GM18502 (cell line): ENCODE data around the gene GAB3.
A peak's percentile ranks its signal among the peaks of the same experiment; 100 is the strongest.

Experiments
- ATAC-seq: cut with Tn5 transposase; IDR thresholded peaks from one replicate; pipeline ENCODE4 v1.9.1; 2021; ENCODE audit warnings: mild to moderate bottlenecking; ENCODE audit not compliant: unreplicated experiment, poor library complexity

GAB3 gene, protein sequence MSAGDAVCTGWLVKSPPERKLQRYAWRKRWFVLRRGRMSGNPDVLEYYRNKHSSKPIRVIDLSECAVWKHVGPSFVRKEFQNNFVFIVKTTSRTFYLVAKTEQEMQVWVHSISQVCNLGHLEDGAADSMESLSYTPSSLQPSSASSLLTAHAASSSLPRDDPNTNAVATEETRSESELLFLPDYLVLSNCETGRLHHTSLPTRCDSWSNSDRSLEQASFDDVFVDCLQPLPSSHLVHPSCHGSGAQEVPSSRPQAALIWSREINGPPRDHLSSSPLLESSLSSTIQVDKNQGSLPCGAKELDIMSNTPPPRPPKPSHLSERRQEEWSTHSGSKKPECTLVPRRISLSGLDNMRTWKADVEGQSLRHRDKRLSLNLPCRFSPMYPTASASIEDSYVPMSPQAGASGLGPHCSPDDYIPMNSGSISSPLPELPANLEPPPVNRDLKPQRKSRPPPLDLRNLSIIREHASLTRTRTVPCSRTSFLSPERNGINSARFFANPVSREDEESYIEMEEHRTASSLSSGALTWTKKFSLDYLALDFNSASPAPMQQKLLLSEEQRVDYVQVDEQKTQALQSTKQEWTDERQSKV

DNA sequence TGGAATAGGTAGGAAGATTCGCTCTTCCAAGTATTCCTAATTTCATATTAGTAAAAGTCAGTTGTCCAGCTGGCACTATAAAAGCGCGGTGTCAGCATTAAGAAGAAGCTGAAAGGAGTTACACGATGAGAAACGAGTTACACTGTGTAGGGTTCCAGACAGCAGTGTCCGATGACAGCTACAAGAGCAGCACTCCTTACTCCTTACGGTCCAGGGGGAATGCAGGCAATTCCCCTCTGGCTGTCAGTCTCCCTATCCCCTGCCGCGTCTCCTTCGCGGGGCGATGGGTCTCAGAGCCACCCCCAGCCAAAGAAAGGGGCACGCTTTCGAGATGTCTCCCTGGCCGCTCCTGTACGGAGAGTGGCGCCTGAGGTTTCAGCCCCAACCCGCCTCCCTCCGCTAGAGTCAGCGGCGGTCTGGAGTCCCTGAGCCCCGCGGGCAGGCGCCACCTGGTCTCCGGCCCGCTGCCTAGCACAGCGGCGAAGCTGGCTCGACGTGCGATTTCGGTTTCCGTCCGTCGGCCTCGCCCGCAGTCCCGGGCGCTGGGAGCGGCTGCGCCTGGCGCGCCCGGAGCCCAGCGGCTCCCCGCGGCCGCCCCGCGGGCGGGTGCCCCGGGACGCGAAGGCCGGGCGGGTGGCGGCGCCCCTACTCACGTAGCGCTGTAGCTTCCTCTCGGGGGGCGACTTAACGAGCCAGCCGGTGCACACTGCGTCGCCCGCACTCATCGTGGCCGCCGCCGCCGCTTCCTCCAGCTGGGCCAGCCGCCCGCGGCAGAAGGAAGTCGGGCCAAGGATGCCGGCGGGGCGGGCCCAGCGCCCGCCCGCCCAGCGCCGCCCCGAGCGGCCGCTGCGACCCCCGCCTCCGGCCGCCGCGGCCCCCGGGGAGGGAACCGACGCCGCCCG, at the start of gene GAB3:
GAB3 (minus strand) TSS at position 777 of the 902 bp plus-strand sequence; CDS start at position 725, 52 bp downstream.
- ATAC-seq = peak; percentile 54

DNA sequence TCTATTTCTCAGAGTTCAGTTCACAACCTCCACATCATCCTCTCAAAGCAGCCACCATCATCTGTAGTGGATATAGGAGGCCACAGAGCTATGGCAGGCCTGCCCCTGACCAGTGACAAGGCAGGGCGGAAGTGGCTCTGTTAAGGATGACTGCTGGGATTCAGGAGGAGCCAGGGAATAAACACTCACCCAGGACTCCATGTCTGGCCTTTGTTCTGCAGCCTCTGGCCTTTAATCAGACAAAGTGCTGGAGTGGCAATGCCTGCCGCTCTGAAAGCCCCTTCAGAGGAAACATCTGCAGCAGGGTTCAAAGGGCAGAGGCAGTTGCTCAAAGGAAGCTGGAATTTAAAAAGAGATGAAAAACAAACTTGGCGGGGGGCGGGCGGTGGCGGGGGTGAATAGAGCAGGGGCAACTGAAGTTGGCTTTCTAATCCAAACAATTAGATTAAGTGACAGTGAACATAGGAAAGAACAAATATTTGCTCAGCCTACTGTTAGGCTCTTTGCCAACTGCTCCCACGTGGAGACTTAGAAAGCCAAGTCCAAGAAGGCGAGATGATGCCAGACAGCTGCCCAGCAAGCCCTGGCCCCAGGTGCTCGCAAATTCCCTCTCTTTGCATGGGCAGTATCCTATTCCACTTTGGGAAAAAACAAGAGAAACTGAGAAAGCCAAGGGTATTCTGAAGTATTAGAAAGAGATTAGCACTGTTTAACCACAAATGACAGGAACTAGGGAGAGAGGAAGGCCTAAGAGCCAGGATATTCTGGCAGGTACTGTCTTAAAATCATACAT, 48.9 kb upstream of the GAB3 start:
- ATAC-seq = no peak

GRCh38 chrX:154797006-154797405, 46.1 kb upstream of the GAB3 start:
- no peak for ATAC-seq

DNA sequence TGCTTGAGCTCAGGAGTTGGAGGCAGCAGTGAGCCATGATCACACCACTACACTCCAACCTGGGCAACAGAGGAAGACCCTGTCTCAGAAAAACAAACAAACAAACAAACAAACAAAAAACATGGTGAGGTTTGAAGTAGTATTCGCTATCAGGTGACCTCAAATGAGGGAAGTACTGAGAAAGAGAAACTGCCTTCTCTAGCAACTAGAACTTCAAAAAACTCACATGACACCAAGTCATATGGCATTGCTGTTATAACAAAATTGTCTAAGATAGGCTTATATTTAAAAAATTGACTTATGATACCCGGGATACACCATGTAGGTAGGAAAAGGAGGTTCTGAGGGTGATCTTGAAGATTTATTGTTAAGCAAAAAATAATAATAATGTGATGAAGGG, 44.1 kb upstream of the GAB3 start:
- ATAC-seq = no peak

DNA sequence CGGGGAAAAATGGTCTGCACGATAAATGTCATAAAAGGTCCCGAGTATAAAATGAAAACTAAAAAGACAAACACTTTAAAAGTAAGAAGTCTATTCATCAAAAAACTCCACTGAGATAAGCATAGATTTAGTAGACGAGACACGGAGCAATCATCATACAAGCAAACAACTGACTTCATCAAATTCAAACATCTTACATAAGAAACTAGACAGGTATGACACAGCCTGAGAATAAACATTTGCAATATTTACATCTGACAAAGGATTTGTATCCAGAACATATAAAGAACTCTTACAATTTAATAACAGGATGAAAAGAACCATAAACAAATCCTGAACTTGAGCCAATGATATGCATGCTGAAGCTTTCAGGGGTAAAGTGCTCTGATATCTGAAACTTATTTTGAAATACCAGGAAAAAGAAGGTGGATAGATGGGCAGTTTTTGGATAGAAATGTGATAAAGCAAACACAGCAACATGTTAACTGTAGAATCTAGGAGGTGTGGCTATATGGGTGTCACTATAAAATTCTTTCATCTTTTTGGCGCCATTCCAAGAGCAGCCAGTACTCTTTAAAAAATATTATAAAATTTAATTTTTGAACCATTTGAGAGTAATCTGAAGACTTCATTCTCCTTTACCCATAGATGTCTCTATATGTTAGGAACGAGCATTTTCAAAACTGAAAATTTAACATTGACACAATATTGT, 42.4 kb upstream of the GAB3 start:
- ATAC-seq = no peak

DNA sequence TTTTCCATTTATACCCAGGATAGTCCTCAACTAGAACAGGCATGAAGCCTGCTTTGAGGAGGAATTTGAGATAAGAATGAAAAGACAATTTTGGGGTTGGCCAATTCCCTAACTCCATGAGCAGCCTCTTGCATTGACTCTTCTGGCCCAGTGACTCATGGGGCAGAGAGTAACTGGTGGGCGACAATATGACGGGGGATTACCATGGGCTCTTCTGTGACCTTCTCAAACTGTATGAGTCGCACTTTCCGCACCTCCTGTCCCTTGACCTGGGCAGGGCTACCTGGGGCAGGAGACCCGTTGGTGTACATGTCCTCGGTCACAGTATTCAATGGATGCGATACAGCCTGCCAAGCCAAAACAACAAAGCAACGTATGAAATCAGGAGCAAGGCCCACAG, 41.1 kb upstream of the GAB3 start:
- ATAC-seq = no peak

GRCh38 chrX:154791467-154791866, 40.6 kb upstream of the GAB3 start:
- no peak for ATAC-seq

GRCh38 chrX:154785716-154786115, 34.8 kb upstream of the GAB3 start:
- ATAC-seq = no peak

DNA sequence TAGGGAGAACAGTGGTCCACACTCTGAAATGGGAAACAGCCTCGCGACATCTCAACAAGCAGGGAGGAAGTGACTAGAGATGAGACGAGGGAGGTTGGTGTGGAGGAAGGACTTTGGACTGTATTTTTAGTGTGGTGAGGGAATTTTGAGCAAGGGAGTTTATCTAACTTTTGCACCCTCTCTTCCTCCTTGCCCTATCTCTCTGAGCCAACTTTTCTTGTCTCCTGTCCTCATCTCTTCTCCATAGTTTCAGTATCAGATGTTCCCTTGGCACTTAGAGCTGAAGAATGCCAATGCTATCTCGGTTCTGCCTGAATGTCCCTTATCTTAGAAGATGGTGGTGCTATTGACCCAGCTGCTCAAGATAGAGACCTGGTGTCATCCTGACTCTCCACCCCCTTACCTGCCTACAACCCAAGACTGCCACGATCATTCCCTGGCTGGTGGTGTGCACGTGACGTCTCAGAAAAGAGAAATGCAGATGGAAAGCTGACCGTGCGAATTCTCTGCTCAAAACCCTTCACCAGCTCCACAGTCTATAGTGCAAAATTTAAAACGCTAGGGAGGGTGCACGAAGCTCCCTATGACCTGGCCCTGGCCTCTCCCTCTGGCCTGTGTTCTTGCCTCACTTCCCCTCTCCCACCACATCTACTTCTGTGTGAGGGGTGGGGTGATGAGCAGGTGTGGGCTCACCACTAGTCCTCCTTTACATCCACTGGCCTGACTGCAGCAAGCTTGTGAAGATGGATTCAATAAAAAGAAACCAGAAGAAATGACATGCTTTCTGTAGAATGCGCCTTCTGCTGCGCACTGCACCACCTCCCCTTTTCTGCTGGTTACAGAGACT, 33.5 kb upstream of the GAB3 start:
- ATAC-seq = no peak

DNA sequence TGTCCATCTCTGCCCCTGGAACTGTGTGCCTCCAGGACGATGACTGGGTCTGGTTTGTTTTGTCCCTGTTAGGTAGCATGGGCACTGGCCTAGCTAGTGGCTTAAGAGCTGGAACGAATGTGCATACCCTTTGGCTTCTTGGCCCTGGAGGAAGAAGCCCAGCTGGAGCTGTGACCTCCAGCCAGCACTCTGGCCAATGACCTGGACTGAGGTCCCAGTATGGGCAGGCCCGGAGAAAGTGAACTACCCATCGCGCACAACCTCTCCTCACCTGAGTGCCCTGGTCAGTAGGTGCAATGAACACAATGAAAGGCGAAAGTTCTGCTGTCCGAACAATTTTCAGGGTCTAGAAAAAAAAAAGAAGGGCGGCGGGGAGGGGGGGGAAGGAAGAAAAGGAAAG, 30.1 kb upstream of the GAB3 start:
- no peak for ATAC-seq

DNA sequence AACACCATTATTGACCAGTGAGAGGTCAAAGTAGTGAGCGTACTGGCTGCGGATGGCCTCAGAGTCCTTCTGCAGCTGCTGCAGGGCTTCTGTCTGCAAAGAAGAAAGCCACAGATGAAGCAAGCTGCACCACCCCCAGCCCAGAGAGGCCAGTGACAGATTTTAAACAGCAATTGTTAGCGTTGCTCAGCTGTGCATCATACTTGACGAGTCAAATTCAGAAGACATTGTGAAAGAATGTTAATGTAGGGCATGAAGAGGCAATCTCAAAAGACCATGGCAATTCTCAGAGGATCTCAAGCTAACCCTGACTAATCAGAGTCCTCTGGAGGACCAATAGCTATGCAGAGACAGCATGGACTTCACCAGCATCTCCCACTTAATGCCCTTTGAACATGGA, 28.4 kb upstream of the GAB3 start:
- ATAC-seq = no peak

DNA sequence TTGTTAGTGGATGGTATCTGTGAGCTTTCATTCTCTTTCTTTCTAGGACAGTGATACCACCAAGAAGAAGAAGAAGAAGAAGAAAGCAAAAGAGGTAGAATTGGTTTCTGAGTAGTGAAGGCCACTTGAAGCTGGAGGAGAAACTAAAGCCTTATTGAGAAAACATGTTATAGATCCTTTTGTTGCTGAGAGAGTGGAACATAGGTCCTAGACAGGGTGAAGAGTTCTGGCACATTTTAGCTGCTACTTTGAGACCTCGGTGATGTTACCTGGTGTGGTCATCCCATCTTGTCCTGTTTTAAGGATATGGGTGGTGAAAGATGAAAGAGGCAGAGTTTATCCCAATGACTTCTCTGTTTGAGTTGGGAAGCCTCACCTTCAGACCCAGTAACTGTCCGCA, 25.9 kb upstream of the GAB3 start:
- ATAC-seq = no peak

DNA sequence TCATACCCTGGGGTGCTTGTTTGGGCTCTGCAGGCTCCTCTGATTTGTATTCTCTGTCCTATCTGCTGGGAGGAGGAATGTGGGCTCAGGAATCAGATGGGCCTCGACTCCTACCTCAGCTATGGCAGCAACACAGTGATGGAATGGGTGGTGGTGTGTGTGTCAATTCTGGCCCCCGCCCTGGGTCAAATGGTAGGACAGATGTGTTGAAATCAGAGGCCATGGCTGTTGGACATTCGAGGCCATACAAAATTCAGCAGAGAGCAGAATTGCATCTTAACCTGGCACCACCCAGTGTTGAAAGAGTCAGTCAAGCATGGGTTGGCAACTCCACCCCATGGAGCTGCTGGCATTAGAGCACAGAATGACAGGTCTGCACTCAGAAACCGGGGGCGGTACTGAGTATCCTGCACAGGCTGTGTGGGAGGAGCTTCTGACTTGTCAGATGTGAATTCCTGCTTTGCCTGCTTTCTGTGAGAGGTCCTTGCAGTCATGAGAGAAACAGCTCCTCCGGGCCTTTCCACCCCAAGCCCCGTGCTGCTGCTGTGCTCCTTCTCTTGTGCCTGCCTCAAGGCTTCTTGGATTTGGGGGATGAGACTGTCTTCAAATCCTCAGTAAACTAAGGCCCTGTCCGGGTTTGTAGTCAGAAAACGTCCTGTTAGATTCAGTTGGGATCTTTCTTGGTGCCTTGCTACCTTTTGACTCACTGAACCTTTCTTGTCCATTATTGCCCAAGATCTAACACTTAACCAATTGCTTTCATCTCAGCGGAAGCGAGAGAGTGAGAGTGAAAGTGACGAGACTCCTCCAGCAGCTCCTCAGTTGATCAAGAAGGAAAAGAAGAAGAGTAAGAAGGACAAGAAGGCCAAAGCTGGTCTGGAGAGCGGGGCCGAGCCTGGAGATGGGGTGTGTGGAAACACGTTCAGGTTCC, 24.8 kb upstream of the GAB3 start:
- ATAC-seq = no peak

DNA sequence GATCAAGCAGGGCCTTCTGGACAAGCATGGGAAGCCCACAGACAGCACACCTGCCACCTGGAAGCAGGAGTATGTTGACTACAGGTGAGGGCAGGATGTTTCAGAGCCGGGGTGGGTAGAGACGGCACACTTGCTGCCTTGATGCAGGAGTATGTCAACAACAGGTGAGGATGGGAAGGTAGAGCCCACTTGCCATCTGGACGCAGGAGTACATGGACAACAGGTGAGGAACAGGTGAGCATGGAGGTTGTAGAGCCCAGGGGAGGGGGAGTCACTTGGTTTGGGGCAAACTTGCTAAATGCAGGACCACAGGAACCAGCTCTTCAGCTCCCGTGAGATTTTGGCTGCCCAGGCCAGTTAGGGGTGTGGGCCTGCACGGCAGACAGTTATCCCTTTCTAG, 23.7 kb upstream of the GAB3 start:
- no peak for ATAC-seq

- peak; percentile 84 for ATAC-seq
Observed at GRCh38 chrX:154762537-154763296, 11.8 kb upstream of the GAB3 start, which contains the start of gene DKC1. TSS of gene DKC1 (plus strand) at chrX:154762864. CDS start at chrX:154762966, 102 bp downstream.

DNA sequence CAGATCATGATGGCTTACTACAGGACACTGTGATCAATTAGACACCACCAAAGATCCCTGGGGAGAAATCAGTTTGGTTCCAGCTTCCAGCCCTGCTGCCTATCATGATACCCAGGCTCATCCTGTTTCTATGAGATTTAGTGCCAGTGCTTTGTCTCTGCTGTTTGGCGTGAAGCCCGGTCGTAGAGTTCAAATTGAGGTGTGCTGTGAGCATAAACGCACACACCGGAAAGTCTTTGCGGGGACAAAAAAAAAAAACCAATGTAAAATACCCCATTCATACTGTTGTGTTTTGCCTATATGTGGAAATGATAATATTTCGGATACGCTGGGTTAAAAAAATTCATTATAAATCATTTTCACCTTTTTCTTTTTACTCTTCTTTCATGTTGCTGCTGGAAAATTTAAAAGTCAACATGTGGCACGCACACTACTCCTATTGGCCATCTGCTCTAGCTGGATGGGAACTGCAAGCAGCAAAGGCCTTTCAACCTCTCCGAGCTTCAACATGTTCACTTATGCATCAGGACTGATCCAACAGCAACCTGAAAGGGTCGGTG, 11.2 kb upstream of the GAB3 start:
- no peak for ATAC-seq

DNA sequence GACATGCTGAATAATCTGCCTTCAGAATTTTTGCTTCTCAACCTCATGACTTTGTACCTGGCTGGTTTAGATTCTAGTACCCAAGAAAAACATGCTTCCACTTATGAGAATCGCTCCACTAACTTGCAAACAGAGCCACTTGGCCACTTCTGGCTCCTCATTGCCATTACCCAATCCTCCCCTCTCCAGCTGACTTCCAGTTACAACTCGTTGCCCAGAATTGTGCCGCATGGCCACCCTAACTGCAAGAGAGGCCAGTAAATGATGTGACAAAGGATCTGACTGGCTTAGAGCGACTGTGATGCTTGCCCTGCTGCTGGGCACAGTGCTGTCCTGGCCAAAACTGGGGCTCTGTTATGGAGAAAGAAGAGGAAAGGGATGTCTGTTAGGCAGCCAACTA, 7.8 kb upstream of the GAB3 start:
- no peak for ATAC-seq
